Muscle of leg (tissue), 11 donors: ENCODE results near the gene LYRM4. TPM values are rescaled to one million over a fixed set of nuclear protein-coding genes. Genes with fewer than 3 reads are reported as not detected.
A peak's percentile ranks its signal among the peaks of the same experiment; 100 is the strongest.

ENCODE experiments used
- DNase-seq: peaks from one replicate; pipeline ENCODE4 v3.0.0; 2013
- H3K27ac ChIP-seq: one replicate; pipeline ENCODE4 v1.5.1; 2013; ENCODE audit warnings: mild to moderate bottlenecking, low read length, control low read depth
- H3K27me3 ChIP-seq: one replicate; pipeline ENCODE4 v1.6.1; 2013; ENCODE audit warnings: low read length; ENCODE audit not compliant: control insufficient read depth, insufficient read depth
- H3K36me3 ChIP-seq: one replicate; pipeline ENCODE4 v1.6.1; 2013; ENCODE audit warnings: low read length; ENCODE audit not compliant: control insufficient read depth, insufficient read depth
- H3K4me1 ChIP-seq: one replicate; pipeline ENCODE4 v1.6.1; 2013; ENCODE audit warnings: low read length; ENCODE audit not compliant: control insufficient read depth, insufficient read depth
- H3K4me3 ChIP-seq: one replicate; pipeline ENCODE4 v1.5.1; 2013; ENCODE audit warnings: low read length, control low read depth
- H3K9me3 ChIP-seq: replicated peaks from 2 replicates; pipeline ENCODE4 v1.6.1; 2013; ENCODE audit warnings: low read depth, low read length; ENCODE audit not compliant: control insufficient read depth
- WGBS: methylation state at CpG from one replicate; pipeline ENCODE4 v1.1.5; 2013; ENCODE audit warnings: missing lambda C conversion rate; ENCODE audit not compliant: insufficient coverage; 5-methylcytosine and 5-hydroxymethylcytosine counted together
- polyA plus RNA-seq, 8 donors: library from polyadenylated mRNA; unstranded; fragments of 120-200 nt; gene quantifications; one replicate each; pipeline versions ENCODE4 v1.2.1 to v1.2.3, GENCODE V29; 2013; ENCODE audit warnings: inconsistent platforms in 1 of 8, low replicate concordance in 1 of 8; ENCODE audit not compliant: insufficient read length in 8 of 8, insufficient read depth in 1 of 8
- total RNA-seq: library from RNA; stranded (reverse); fragments of 120-200 nt; gene quantifications from one replicate; pipeline ENCODE4 v1.2.4, GENCODE V29; 2013

Gene LYRM4
- total and polyA plus RNA-seq, 9 donors: 21.8 to 36.6 (median 29.4) TPM

GRCh38 chr6:5141046-5141445 lies 119.7 kb downstream of the LYRM4 start:
- peaks cover 23% of the 10 kb centered on the region for H3K4me1 ChIP-seq
- H3K4me3 ChIP-seq: no peak overlapping the region
- H3K36me3 ChIP-seq: no peaks in the 10 kb centered on the region
- DNase-seq: no peak
- no peaks in the 10 kb centered on the region for H3K27me3 ChIP-seq
- no peaks in the 10 kb centered on the region for H3K9me3 ChIP-seq
- H3K27ac ChIP-seq: no peak overlapping the region
- no CpG with 5 or more reads among the region's 3 CpGs for WGBS

GRCh38 chr6:5139828-5140771 lies 120.7 kb downstream of the LYRM4 start:
- Histone ChIP-seq H3K27me3 (no peaks in the 10 kb centered on the region), H3K4me1 (peaks cover 14% of the 10 kb centered on the region), H3K4me3 (no peak overlapping the region), H3K27ac (no peak overlapping the region), H3K36me3 (no peaks in the 10 kb centered on the region), H3K9me3 (no peaks in the 10 kb centered on the region)
- WGBS: 90% methylated on average over 5 of the region's 12 CpGs
- DNase-seq: no peak

- no peaks in the 10 kb centered on the region for H3K9me3 ChIP-seq
- no peak overlapping the region for H3K4me3 ChIP-seq
- DNase-seq: no peak
- H3K36me3 ChIP-seq: no peaks in the 10 kb centered on the region
- WGBS: 78% methylated on average over 8 of the region's 13 CpGs
- H3K27ac ChIP-seq: no peak overlapping the region
- H3K4me1 ChIP-seq: peaks cover 13% of the 10 kb centered on the region
- no peaks in the 10 kb centered on the region for H3K27me3 ChIP-seq
These were observed 121.5 kb downstream of the LYRM4 start for GRCh38 chr6:5138995-5139827.

- no peak for DNase-seq
- no peaks in the 10 kb centered on the region for H3K27me3 ChIP-seq
- H3K4me3 ChIP-seq: no peak overlapping the region
- H3K4me1 ChIP-seq: peaks cover 6% of the 10 kb centered on the region
- WGBS: 87% methylated on average over 3 of the region's 8 CpGs
- no peaks in the 10 kb centered on the region for H3K9me3 ChIP-seq
- no peak overlapping the region for H3K27ac ChIP-seq
- H3K36me3 ChIP-seq: no peaks in the 10 kb centered on the region
These were observed 123.9 kb downstream of the LYRM4 start for GRCh38 chr6:5136851-5137250.

- no peaks in the 10 kb centered on the region for H3K9me3 ChIP-seq
- no peaks in the 10 kb centered on the region for H3K27me3 ChIP-seq
- peaks cover 6% of the 10 kb centered on the region for H3K4me1 ChIP-seq
- H3K27ac ChIP-seq: no peak overlapping the region
- no peak overlapping the region for H3K4me3 ChIP-seq
- no peaks in the 10 kb centered on the region for H3K36me3 ChIP-seq
- DNase-seq: no peak
- WGBS: 59% methylated on average over 7 of the region's 9 CpGs
These were observed 124.9 kb downstream of the LYRM4 start for GRCh38 chr6:5135788-5136376.

GRCh38 chr6:5133943-5134342 lies 126.8 kb downstream of the LYRM4 start:
- H3K9me3 ChIP-seq: no peaks in the 10 kb centered on the region
- H3K36me3 ChIP-seq: no peaks in the 10 kb centered on the region
- no peak overlapping the region for H3K27ac ChIP-seq
- peaks cover 10% of the 10 kb centered on the region for H3K4me1 ChIP-seq
- 60% methylated on average over 1 of the region's 2 CpGs for WGBS
- no peaks in the 10 kb centered on the region for H3K27me3 ChIP-seq
- no peak for DNase-seq
- no peak overlapping the region for H3K4me3 ChIP-seq

- Histone ChIP-seq H3K27ac (peak overlapping the region; percentile 72), H3K4me3 (no peak overlapping the region), H3K9me3 (no peaks in the 10 kb centered on the region), H3K36me3 (no peaks in the 10 kb centered on the region), H3K27me3 (no peaks in the 10 kb centered on the region), H3K4me1 (peaks cover 10% of the 10 kb centered on the region)
- peak; percentile 95 for DNase-seq
- WGBS: 0% methylated on average over 3 of the region's 7 CpGs
These were observed 128.0 kb downstream of the LYRM4 start for GRCh38 chr6:5132731-5133130.

GRCh38 chr6:5130135-5130866 lies 130.4 kb downstream of the LYRM4 start:
- Histone ChIP-seq H3K27ac (no peak overlapping the region), H3K27me3 (no peaks in the 10 kb centered on the region), H3K9me3 (no peaks in the 10 kb centered on the region), H3K36me3 (no peaks in the 10 kb centered on the region), H3K4me1 (peaks cover 10% of the 10 kb centered on the region), H3K4me3 (no peak overlapping the region)
- 81% methylated on average over 8 of the region's 10 CpGs for WGBS
- DNase-seq: no peak

GRCh38 chr6:5128351-5128750 lies 132.4 kb downstream of the LYRM4 start:
- Histone ChIP-seq H3K36me3 (no peaks in the 10 kb centered on the region), H3K27ac (no peak overlapping the region), H3K27me3 (no peaks in the 10 kb centered on the region), H3K9me3 (no peaks in the 10 kb centered on the region), H3K4me3 (no peak overlapping the region), H3K4me1 (peaks cover 22% of the 10 kb centered on the region)
- 40% methylated on average over 1 of the region's 4 CpGs for WGBS
- no peak for DNase-seq
